Natural killer cell (primary cell): ENCODE data around the gene KLK12. TPM values are rescaled to one million over a fixed set of nuclear protein-coding genes. Genes with fewer than 3 reads are reported as not detected.
A peak's percentile ranks its signal among the peaks of the same experiment; 100 is the strongest.

ENCODE experiments used
- ATAC-seq, 3 donors: fragments of 150-1000 bp in 2 of 3; fragments of 200-7000 bp in 1 of 3; cut with Tn5 transposase; 1 replicate in 1 of 3; 2 replicates in 2 of 3; pipeline ENCODE4 v1.10.0; 2021; ENCODE audit warnings: mild to moderate bottlenecking in 2 of 3, moderate library complexity in 2 of 3
- DNase-seq, 2 donors: peaks; one replicate each; pipeline versions ENCODE4 v3.0.0 to v3.0.0-alpha.2; 2013 to 2021; ENCODE audit warnings: mixed read lengths in 1 of 2
- H3K27ac ChIP-seq: one replicate; pipeline ENCODE4 v1.5.1; 2013; ENCODE audit warnings: mild to moderate bottlenecking, low read length
- H3K27me3 ChIP-seq: one replicate; pipeline ENCODE4 v1.6.1; 2013; ENCODE audit warnings: low read length; ENCODE audit not compliant: control insufficient read depth, insufficient read depth
- H3K36me3 ChIP-seq: one replicate; pipeline ENCODE4 v1.6.1; 2013; ENCODE audit warnings: low read length; ENCODE audit not compliant: control insufficient read depth, insufficient read depth
- H3K4me1 ChIP-seq: one replicate; pipeline ENCODE4 v1.6.1; 2013; ENCODE audit warnings: low read length; ENCODE audit not compliant: control insufficient read depth, insufficient read depth
- H3K4me3 ChIP-seq: one replicate; pipeline ENCODE4 v1.5.1; 2013; ENCODE audit warnings: low read length
- H3K9me3 ChIP-seq: one replicate; pipeline ENCODE4 v1.6.1; 2013; ENCODE audit warnings: low read length; ENCODE audit not compliant: control insufficient read depth, insufficient read depth
- H3K27ac Mint-ChIP-seq, 2 donors: one replicate each; pipeline ENCODE4 v1.8.0; 2022; ENCODE audit warnings: mild to moderate bottlenecking in 2 of 2, mixed read lengths in 2 of 2, moderate library complexity in 1 of 2
- H3K27me3 Mint-ChIP-seq, 2 donors: one replicate each; pipeline ENCODE4 v1.8.0; 2022; ENCODE audit warnings: low read depth in 2 of 2, mixed read lengths in 2 of 2
- H3K36me3 Mint-ChIP-seq: one replicate; pipeline ENCODE4 v1.8.0; 2022; ENCODE audit warnings: mixed read lengths
- H3K4me1 Mint-ChIP-seq, 2 donors: one replicate each; pipeline ENCODE4 v1.8.0; 2022; ENCODE audit warnings: mixed read lengths in 2 of 2
- H3K4me3 Mint-ChIP-seq: one replicate; pipeline ENCODE4 v1.8.0; 2022; ENCODE audit warnings: mild to moderate bottlenecking, moderate library complexity, mixed read lengths
- H3K9me3 Mint-ChIP-seq, 2 donors: one replicate each; pipeline ENCODE4 v1.8.0; 2022; ENCODE audit warnings: mixed read lengths in 2 of 2
- WGBS: methylation state at CpG from one replicate; pipeline ENCODE4 v1.1.7; 2013; ENCODE audit warnings: missing lambda C conversion rate; ENCODE audit not compliant: insufficient coverage; 5-methylcytosine and 5-hydroxymethylcytosine counted together
- intact Hi-C: fragments of 100-400 bp; cut with micrococcal nuclease; formaldehyde crosslinking; loops from one replicate; pipeline ENCODE4 v1.14.2; 2022
- total RNA-seq, 4 donors: library from RNA; stranded (reverse); fragments of 120-200 nt in 1 of 4; gene quantifications; one replicate each; pipeline versions ENCODE4 v1.2.3 to v1.2.4, GENCODE V29; 2013 to 2022
- TF ChIP-seq, protein P1 (sequence below): fragments of 200-600 bp; IDR thresholded peaks from one replicate; pipeline ENCODE4 v1.8.0; 2022; ENCODE audit warnings: antibody characterized with exemption

Gene KLK12
- total RNA-seq, 3 donors from 2014 or later (not counting 1 experiment from before 2014, with no cell fraction given) = not detected

DNA sequence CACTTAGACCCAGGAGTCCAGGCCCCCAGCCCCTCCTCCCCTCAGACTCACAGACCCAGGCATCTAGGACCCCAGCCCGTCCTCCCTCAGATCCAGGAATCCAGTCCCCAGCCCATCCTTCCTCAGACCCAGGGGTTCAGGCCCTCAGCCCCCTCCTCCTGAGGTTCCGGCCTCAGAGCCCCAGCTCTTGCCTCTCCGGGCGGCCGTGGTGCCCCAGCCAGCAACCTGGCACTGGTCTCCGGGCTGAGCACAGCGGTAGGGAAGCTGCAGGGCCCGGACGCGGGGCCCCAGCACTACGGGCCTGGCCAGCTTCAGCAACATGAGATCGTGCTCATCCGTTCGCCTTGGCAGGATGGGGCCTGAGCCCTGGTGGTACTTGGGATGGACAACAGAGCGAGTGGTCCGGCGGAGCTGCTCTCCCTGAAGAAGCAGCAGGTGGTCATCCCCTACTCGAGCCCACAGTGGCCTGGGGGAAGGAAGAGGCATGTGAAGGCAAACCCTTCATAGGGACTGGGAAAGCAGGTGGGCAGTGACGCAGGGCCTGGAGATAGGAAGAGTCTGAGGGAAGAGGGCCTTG, 19.0 kb downstream of the KLK12 start:
- H3K36me3 Mint-ChIP-seq = no peaks in the 10 kb centered on the region
- no peaks in the 10 kb centered on the region for H3K9me3 Mint-ChIP-seq
- intact Hi-C loops = no loop called here
- Histone ChIP-seq H3K27ac (no peak overlapping the region), H3K36me3 (no peaks in the 10 kb centered on the region), H3K4me3 (no peak overlapping the region), H3K9me3 (no peaks in the 10 kb centered on the region), H3K27me3 (peaks cover 24% of the 10 kb centered on the region), H3K4me1 (peaks cover 28% of the 10 kb centered on the region)
- H3K4me3 Mint-ChIP-seq = peak overlapping the region; percentile 37
- H3K4me1 Mint-ChIP-seq = peaks cover 17 to 23% of the 10 kb centered on the region in 2 donors
- WGBS = 87% methylated on average over 19 of the region's 19 CpGs
- ATAC-seq (no peak), DNase-seq (no peak)
- TF ChIP-seq, protein P1, sequence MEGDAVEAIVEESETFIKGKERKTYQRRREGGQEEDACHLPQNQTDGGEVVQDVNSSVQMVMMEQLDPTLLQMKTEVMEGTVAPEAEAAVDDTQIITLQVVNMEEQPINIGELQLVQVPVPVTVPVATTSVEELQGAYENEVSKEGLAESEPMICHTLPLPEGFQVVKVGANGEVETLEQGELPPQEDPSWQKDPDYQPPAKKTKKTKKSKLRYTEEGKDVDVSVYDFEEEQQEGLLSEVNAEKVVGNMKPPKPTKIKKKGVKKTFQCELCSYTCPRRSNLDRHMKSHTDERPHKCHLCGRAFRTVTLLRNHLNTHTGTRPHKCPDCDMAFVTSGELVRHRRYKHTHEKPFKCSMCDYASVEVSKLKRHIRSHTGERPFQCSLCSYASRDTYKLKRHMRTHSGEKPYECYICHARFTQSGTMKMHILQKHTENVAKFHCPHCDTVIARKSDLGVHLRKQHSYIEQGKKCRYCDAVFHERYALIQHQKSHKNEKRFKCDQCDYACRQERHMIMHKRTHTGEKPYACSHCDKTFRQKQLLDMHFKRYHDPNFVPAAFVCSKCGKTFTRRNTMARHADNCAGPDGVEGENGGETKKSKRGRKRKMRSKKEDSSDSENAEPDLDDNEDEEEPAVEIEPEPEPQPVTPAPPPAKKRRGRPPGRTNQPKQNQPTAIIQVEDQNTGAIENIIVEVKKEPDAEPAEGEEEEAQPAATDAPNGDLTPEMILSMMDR = no peak
- peaks cover 50 to 69% of the 10 kb centered on the region in 2 donors for H3K27me3 Mint-ChIP-seq
- no peak overlapping the region for H3K27ac Mint-ChIP-seq

DNA sequence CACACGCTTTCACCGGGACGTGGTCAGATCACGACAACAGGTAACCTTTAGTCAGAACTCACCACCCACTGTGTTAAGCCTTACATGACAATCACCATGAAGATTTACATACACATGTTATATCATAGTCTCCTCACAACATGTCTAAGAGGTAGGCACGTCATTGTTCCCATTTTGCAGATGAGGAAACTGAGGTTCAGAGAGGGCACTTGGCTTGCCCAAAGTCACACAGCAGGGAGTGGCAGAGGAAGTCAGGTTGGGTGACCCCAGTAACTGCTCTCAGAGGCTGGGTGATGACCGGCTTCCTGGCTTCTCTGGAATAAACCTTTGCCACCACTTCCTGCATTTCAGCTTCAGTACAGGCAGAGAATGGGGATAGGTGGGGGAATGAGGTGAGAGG, 20.6 kb downstream of the KLK12 start:
- Histone ChIP-seq H3K27ac (no peak overlapping the region), H3K4me1 (peaks cover 21% of the 10 kb centered on the region), H3K9me3 (no peaks in the 10 kb centered on the region), H3K4me3 (no peak overlapping the region), H3K27me3 (peaks cover 19% of the 10 kb centered on the region), H3K36me3 (no peaks in the 10 kb centered on the region)
- Mint-ChIP-seq H3K4me3 (no peak overlapping the region), H3K36me3 (no peaks in the 10 kb centered on the region), H3K4me1 (peaks cover 10 to 17% of the 10 kb centered on the region in 2 donors), H3K27me3 (peaks cover 55 to 74% of the 10 kb centered on the region in 2 donors), H3K9me3 (no peaks in the 10 kb centered on the region), H3K27ac (no peak overlapping the region)
- DNase-seq = no peak
- 84% methylated on average over 6 of the region's 6 CpGs for WGBS
- intact Hi-C loops = no loop called here
- TF ChIP-seq, protein P1 = no peak
- ATAC-seq = no peak

DNA sequence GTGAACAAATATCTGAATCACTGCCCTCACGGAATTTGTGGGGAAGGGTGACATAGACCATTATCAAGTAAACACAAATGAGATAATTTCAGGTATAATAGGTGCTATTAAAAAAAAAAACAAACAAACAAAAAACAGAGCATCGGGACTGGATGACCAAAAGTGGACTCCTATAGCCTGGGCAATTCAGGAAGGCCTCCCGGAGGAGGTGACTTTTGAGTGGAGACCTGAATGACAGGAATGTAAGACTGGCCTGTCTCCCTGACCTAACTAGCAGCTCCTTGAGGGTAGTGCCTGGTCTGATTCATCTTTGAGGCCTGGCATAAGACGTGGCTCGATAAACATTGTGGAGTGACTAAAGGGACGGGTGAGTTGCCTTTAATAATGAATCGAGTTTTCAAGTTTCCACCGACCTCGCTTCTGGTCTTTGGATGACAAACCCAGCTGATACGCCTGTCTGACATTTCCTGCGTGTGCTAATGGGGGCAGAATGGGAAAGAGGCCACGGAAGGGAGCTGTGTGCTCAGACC, 22.1 kb downstream of the KLK12 start:
- Mint-ChIP-seq H3K9me3 (no peaks in the 10 kb centered on the region), H3K36me3 (no peaks in the 10 kb centered on the region), H3K4me3 (no peak overlapping the region), H3K27ac (no peak overlapping the region), H3K27me3 (peaks cover 48 to 63% of the 10 kb centered on the region in 2 donors), H3K4me1 (peaks cover 5 to 8% of the 10 kb centered on the region in 2 donors)
- no peak overlapping the region for H3K27ac ChIP-seq
- H3K27me3 ChIP-seq = peaks cover 15% of the 10 kb centered on the region
- peaks cover 10% of the 10 kb centered on the region for H3K4me1 ChIP-seq
- TF ChIP-seq, protein P1 = no peak
- ATAC-seq (no peak), DNase-seq (no peak)
- no peaks in the 10 kb centered on the region for H3K36me3 ChIP-seq
- intact Hi-C loops = no loop called here
- no peak overlapping the region for H3K4me3 ChIP-seq
- no peaks in the 10 kb centered on the region for H3K9me3 ChIP-seq
- WGBS = 71% methylated on average over 12 of the region's 12 CpGs
